ENCODE measurements around the gene ADO.

ADO gene

GRCh38 chr10:62813981-62814380, 9.5 kb downstream of the ADO start:
- H3K9ac ChIP-seq (ENCODE audit: insufficient read length): no peak overlapping the region
- no peaks in the 10 kb centered on the region for H3K9me3 ChIP-seq (ENCODE audit: low read depth, low read length)
- H3K4me3 ChIP-seq: no peak overlapping the region
- no peak overlapping the region for H3K27ac ChIP-seq
- TF ChIP-seq POLR2AphosphoS5 (IDR thresholded peaks at IDR 0.05; ENCODE audit: borderline replicate concordance, low read depth, low read length) (no peak), EZH2 (IDR thresholded peaks at IDR 0.05) (no peak), FOXP2 (optimal IDR thresholded peaks at IDR 0.05; ENCODE audit: control extremely low read depth, extremely low read length, insufficient read depth) (no peak)
- H3K36me3 ChIP-seq (ENCODE audit: insufficient read depth, low read length): no peaks in the 10 kb centered on the region
- no peak for DNase-seq (ENCODE audit: low read depth, low spot score)

GRCh38 chr10:62814756-62815380, 10.3 kb downstream of the ADO start:
- peak overlapping the region; percentile 83 for H3K4me3 ChIP-seq
- no peak for TF ChIP-seq EZH2 (IDR thresholded peaks at IDR 0.05)
- TF ChIP-seq POLR2AphosphoS5 (IDR thresholded peaks at IDR 0.05; ENCODE audit: borderline replicate concordance, low read depth, low read length): no peak
- no peak for TF ChIP-seq FOXP2 (optimal IDR thresholded peaks at IDR 0.05; ENCODE audit: control extremely low read depth, extremely low read length, insufficient read depth)
- no peak overlapping the region for H3K27ac ChIP-seq
- no peaks in the 10 kb centered on the region for H3K9me3 ChIP-seq (ENCODE audit: low read depth, low read length)
- no peak overlapping the region for H3K9ac ChIP-seq (ENCODE audit: insufficient read length)
- no peak for DNase-seq (ENCODE audit: low read depth, low spot score)
- no peaks in the 10 kb centered on the region for H3K36me3 ChIP-seq (ENCODE audit: insufficient read depth, low read length)

- peak overlapping the region; percentile 83 for H3K4me3 ChIP-seq
- DNase-seq (ENCODE audit: low read depth, low spot score): no peak
- no peaks in the 10 kb centered on the region for H3K9me3 ChIP-seq (ENCODE audit: low read depth, low read length)
- H3K9ac ChIP-seq (ENCODE audit: insufficient read length): peak overlapping the region; percentile 57
- no peak overlapping the region for H3K27ac ChIP-seq
- H3K36me3 ChIP-seq (ENCODE audit: insufficient read depth, low read length): no peaks in the 10 kb centered on the region
- TF ChIP-seq EZH2 (IDR thresholded peaks at IDR 0.05) (no peak), POLR2AphosphoS5 (IDR thresholded peaks at IDR 0.05; ENCODE audit: borderline replicate concordance, low read depth, low read length) (no peak), FOXP2 (optimal IDR thresholded peaks at IDR 0.05; ENCODE audit: control extremely low read depth, extremely low read length, insufficient read depth) (no peak)
Observed at GRCh38 chr10:62815381-62816075, 11.0 kb downstream of the ADO start.

GRCh38 chr10:62816076-62816330, 11.5 kb downstream of the ADO start:
- DNase-seq (ENCODE audit: low read depth, low spot score): no peak
- TF ChIP-seq EZH2 (IDR thresholded peaks at IDR 0.05): no peak
- TF ChIP-seq POLR2AphosphoS5 (IDR thresholded peaks at IDR 0.05; ENCODE audit: borderline replicate concordance, low read depth, low read length): no peak; the same call in 1 of the 2 replicates
- no peak for TF ChIP-seq FOXP2 (optimal IDR thresholded peaks at IDR 0.05; ENCODE audit: control extremely low read depth, extremely low read length, insufficient read depth)
- Histone ChIP-seq H3K4me3 (peak overlapping the region; percentile 83), H3K9me3 (ENCODE audit: low read depth, low read length) (no peaks in the 10 kb centered on the region), H3K36me3 (ENCODE audit: insufficient read depth, low read length) (no peaks in the 10 kb centered on the region), H3K9ac (ENCODE audit: insufficient read length) (peak overlapping the region; percentile 57), H3K27ac (no peak overlapping the region)

- H3K36me3 ChIP-seq (ENCODE audit: insufficient read depth, low read length): no peaks in the 10 kb centered on the region
- no peak for TF ChIP-seq EZH2 (IDR thresholded peaks at IDR 0.05)
- peak; percentile 73; the same call in 1 of the 2 replicates for TF ChIP-seq POLR2AphosphoS5 (IDR thresholded peaks at IDR 0.05; ENCODE audit: borderline replicate concordance, low read depth, low read length)
- TF ChIP-seq FOXP2 (optimal IDR thresholded peaks at IDR 0.05; ENCODE audit: control extremely low read depth, extremely low read length, insufficient read depth): no peak
- H3K27ac ChIP-seq: peak within 1 kb of the TSS; percentile 68; the same call in 1 of the 2 replicates
- peak within 1 kb of the TSS; percentile 83 for H3K4me3 ChIP-seq
- peak; percentile 74 for DNase-seq (ENCODE audit: low read depth, low spot score)
- H3K9me3 ChIP-seq (ENCODE audit: low read depth, low read length): no peaks in the 10 kb centered on the region
- peak within 1 kb of the TSS; percentile 57 for H3K9ac ChIP-seq (ENCODE audit: insufficient read length)
Observed at GRCh38 chr10:62816331-62817120, 12.0 kb downstream of the ADO start, which contains the start of gene EGR2. Gene EGR2, minus strand, starts transcription at chr10:62816366. Its CDS starts 337 bp downstream, at chr10:62816029.

- Histone ChIP-seq H3K27ac (peak overlapping the region; percentile 68; the same call in 1 of the 2 replicates), H3K9ac (ENCODE audit: insufficient read length) (peak overlapping the region; percentile 57), H3K9me3 (ENCODE audit: low read depth, low read length) (no peaks in the 10 kb centered on the region), H3K36me3 (ENCODE audit: insufficient read depth, low read length) (no peaks in the 10 kb centered on the region), H3K4me3 (peak overlapping the region; percentile 83)
- TF ChIP-seq POLR2AphosphoS5 (IDR thresholded peaks at IDR 0.05; ENCODE audit: borderline replicate concordance, low read depth, low read length): no peak
- TF ChIP-seq FOXP2 (optimal IDR thresholded peaks at IDR 0.05; ENCODE audit: control extremely low read depth, extremely low read length, insufficient read depth): no peak
- no peak for TF ChIP-seq EZH2 (IDR thresholded peaks at IDR 0.05)
- DNase-seq (ENCODE audit: low read depth, low spot score): no peak
Observed at GRCh38 chr10:62817121-62817765, 12.7 kb downstream of the ADO start.

- Histone ChIP-seq H3K9me3 (ENCODE audit: low read depth, low read length) (no peaks in the 10 kb centered on the region), H3K9ac (ENCODE audit: insufficient read length) (peak overlapping the region; percentile 51), H3K27ac (no peak overlapping the region), H3K36me3 (ENCODE audit: insufficient read depth, low read length) (no peaks in the 10 kb centered on the region), H3K4me3 (peak overlapping the region; percentile 83)
- DNase-seq (ENCODE audit: low read depth, low spot score): no peak
- no peak for TF ChIP-seq FOXP2 (optimal IDR thresholded peaks at IDR 0.05; ENCODE audit: control extremely low read depth, extremely low read length, insufficient read depth)
Observed at GRCh38 chr10:62817766-62818425, 13.4 kb downstream of the ADO start.
